Adrenal gland (tissue), 5 donors: ENCODE results near the gene SUFU.
A peak's percentile ranks its signal among the peaks of the same experiment; 100 is the strongest.

Experiments
- CTCF ChIP-seq, 6 experiments: fragments of 450-650 bp in 4 of 6; fragments of 200-600 bp in 2 of 6; sonication (generic) in 1 of 6; IDR thresholded peaks; 1 replicate in 5 of 6; 2 replicates in 1 of 6; pipeline versions ENCODE4 v1.5.1 to v1.8.0; 2016 to 2021; ENCODE audit warnings: antibody characterized with exemption in 6 of 6, mild to moderate bottlenecking in 2 of 6, moderate library complexity in 1 of 6
- POLR2A ChIP-seq, 2 donors: fragments of 450-650 bp; IDR thresholded peaks; one replicate each; pipeline ENCODE4 v1.6.1; 2017; ENCODE audit warnings: antibody characterized with exemption in 2 of 2, mild to moderate bottlenecking in 2 of 2, moderate library complexity in 1 of 2
- donor health status: DM: no; HTN: no; CAD: no.

- TF ChIP-seq CTCF (IDR thresholded peaks at IDR 0.05) (no peak), POLR2A (IDR thresholded peaks at IDR 0.05) (peak in 1 of 2 donors; percentile 16)
Measured at GRCh38 chr10:102504179-102504975, 605 bp downstream of the SUFU start.
